Activated CD4-positive, CD25-positive, alpha-beta regulatory T cell (primary cell): Measurements from ENCODE around the gene PAPPA2.
"Not testable (repeated sequence)": the region's sequence is repeated elsewhere in the genome, so short reads cannot be mapped to it uniquely, and the experiment has no call there.

Experiments
- DNase-seq, 4 experiments: peaks; one replicate each; lab custom pipeline; 2025; lab: John Stamatoyannopoulos, UW

Gene PAPPA2

GRCh38 chr1:176462674-176463378 is at the start of gene PAPPA2:
Gene PAPPA2 (plus strand): TSS chr1:176463175. CDS start chr1:176556323, 93,148 bp downstream.
- no peak for DNase-seq

- DNase-seq, result no peak
These were observed 46.2 kb upstream of the PAPPA2 start for GRCh38 chr1:176416777-176417176.

GRCh38 chr1:176419608-176420007 is 43.4 kb upstream of the PAPPA2 start:
- DNase-seq, result not testable (repeated sequence)

- DNase-seq, result no peak
These were observed 28.7 kb upstream of the PAPPA2 start for GRCh38 chr1:176434234-176434633.

GRCh38 chr1:176436251-176436650 is 26.7 kb upstream of the PAPPA2 start:
- no peak for DNase-seq

- no peak for DNase-seq
These were observed 22.8 kb upstream of the PAPPA2 start for GRCh38 chr1:176440176-176440575.

GRCh38 chr1:176444286-176444685 is 18.7 kb upstream of the PAPPA2 start:
- no peak for DNase-seq

GRCh38 chr1:176445402-176445801 is 17.6 kb upstream of the PAPPA2 start:
- no peak for DNase-seq

GRCh38 chr1:176448340-176448739 is 14.6 kb upstream of the PAPPA2 start:
- DNase-seq, result no peak

- DNase-seq, result no peak
These were observed 12.4 kb upstream of the PAPPA2 start for GRCh38 chr1:176450526-176450925.

- not testable (repeated sequence) for DNase-seq
These were observed 11.2 kb upstream of the PAPPA2 start for GRCh38 chr1:176451741-176452140.

GRCh38 chr1:176456795-176457194 is 6.2 kb upstream of the PAPPA2 start:
- DNase-seq, result no peak

- no peak for DNase-seq
These were observed 2.2 kb upstream of the PAPPA2 start for GRCh38 chr1:176460544-176461336.

- DNase-seq, result no peak
These were observed 1.4 kb upstream of the PAPPA2 start for GRCh38 chr1:176461576-176461975.

GRCh38 chr1:176466514-176466913 is 3.5 kb downstream of the PAPPA2 start:
- DNase-seq, result no peak

GRCh38 chr1:176469450-176470010 is 6.6 kb downstream of the PAPPA2 start:
- no peak for DNase-seq

- DNase-seq, result no peak
These were observed 8.6 kb downstream of the PAPPA2 start for GRCh38 chr1:176471338-176472121.

- DNase-seq, result no peak
These were observed 17.0 kb downstream of the PAPPA2 start for GRCh38 chr1:176479971-176480370.

GRCh38 chr1:176480750-176481149 is 17.8 kb downstream of the PAPPA2 start:
- no peak for DNase-seq

- no peak for DNase-seq
These were observed 22.1 kb downstream of the PAPPA2 start for GRCh38 chr1:176485083-176485482.

GRCh38 chr1:176494436-176494835 is 31.5 kb downstream of the PAPPA2 start:
- DNase-seq, result no peak

- DNase-seq, result no peak
These were observed 36.7 kb downstream of the PAPPA2 start for GRCh38 chr1:176499671-176500070.
